Hippocampal formation (tissue), 2 donors: Measurements from ENCODE around the gene KIF22.
"Not testable (repeated sequence)": the region's sequence is repeated elsewhere in the genome, so short reads cannot be mapped to it uniquely, and the experiment has no call there.

Experiments
- DNase-seq, 2 donors: peaks; one replicate each; lab custom pipeline; 2025; lab: John Stamatoyannopoulos, UW

KIF22 gene

DNA sequence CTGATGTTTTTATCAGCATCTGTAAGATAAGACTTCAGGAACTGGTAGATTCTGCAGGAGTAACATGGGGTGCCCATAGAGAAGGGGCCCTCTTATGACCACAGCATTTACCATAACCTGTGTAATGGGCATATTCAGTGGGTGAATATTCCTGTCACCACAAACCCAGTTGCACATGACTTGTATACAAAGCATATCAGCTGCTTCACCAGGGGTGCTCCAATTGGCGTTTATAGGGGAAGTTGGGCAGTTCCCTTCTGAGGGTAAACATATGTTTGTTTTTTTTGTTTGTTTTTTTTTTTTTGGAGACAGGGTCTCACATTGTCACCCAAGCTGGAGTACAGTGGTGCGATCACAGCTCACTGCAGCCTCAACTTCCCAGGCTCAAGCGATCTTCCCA is 24.0 kb upstream of the KIF22 start:
- no peak for DNase-seq

DNA sequence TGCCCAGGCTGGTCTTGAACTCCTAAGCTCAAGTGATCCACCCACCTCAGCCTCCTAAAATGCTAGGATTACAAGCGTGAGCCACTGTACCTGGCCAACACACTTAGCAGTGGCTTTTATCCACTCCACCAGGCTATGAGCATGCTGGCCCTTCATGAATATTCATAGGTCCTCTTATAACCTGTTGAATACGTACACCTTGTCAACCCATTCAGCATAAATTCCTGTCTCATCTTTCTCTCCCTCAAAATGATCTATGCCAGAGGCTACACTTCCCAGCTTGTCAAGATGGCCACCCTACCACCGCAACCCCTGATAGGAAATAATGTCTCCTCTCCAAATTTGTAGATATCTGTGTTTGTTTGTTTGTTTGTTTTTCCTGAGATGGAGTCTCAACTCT is 23.5 kb upstream of the KIF22 start:
- no peak for DNase-seq

DNA sequence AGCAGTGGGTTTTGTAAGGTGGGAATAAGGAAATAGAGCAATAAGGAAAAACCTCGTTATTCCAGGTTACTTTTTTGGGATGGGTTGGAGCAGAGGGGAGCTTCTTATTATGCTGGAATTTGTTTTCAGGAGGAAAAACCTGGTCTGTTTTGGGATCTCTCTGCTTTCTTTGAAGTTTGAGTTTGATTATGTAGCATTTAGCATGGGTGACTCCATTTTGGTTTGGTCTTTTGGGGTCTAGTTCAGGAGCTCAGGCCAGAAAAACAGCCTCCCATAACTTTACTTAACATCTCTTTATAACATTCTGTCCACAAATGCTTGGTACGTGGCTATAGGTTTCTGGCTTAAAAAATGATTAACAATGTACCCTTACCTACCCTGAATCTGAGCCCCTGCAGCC is 21.0 kb upstream of the KIF22 start:
- DNase-seq = no peak

DNA sequence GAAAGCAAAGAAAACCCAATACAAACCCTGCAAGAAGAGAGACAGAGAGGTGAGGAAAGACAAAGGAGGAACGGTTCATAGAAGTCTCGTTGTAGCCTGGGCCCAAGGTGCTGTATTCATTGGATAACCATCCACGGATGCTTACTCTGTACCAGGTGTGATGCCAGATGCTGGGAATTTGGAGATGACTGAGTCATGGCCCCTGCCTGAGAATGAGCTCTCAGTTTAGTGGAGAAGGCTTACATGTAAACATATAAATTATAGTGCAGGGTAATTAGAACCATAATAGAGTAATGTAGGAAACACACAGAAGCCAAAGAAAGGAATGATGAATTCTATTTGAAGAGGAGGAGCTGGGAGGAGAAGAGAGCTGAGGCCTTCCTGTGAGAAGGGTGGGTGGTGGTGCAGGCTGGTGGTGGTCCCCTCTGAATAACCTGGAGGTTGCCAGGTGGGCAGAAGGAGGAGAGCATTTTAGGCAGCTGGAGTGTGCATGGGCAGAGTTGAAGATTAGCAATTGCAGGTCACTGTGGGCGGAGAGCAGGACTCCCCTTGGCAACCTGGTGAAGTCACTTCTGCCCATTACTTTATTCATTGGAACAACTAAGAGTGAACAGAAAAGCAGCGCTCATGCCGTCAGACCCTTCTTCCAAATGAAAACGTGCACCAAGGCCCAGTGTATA is 20.2 kb upstream of the KIF22 start:
- no peak for DNase-seq

DNA sequence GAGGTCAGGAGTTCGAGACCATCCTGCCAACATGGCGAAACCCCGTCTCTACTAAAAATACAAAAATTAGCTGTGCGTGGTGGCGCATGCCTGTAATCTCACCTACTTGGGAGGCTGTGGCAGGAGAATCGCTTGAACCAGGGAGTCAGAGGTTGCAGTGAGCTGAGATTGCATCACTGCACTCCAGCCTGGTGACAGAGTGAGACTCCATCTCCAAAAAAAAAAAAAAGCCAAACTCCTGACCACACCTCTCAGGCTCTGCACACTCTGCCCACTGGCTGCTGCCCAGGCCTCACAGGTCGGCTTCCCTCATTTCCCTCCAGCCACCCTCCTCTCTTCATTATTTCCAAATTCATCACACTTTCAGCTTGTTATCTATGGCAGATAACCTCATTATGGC is 18.2 kb upstream of the KIF22 start:
- DNase-seq = not testable (repeated sequence)

DNA sequence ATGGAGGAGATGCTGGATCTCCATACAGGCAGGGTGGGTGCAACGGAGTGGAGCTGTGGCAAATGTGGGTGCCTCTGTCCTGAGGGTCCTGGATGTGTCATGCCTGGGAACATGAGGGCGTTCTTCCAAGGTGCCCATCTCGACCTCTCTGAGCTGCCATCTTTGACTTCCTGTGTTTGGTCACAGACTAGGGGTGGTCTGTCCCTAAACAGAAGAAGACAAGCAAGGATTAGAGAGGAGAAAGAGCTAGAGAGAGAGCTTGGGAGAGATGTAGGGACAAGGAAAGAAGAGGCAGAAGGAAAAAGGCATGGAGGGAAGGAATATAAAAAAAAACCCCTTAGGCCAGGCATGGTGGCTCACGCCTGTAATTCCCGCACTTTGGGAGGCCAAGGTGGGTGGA is 15.8 kb upstream of the KIF22 start:
- no peak for DNase-seq

DNA sequence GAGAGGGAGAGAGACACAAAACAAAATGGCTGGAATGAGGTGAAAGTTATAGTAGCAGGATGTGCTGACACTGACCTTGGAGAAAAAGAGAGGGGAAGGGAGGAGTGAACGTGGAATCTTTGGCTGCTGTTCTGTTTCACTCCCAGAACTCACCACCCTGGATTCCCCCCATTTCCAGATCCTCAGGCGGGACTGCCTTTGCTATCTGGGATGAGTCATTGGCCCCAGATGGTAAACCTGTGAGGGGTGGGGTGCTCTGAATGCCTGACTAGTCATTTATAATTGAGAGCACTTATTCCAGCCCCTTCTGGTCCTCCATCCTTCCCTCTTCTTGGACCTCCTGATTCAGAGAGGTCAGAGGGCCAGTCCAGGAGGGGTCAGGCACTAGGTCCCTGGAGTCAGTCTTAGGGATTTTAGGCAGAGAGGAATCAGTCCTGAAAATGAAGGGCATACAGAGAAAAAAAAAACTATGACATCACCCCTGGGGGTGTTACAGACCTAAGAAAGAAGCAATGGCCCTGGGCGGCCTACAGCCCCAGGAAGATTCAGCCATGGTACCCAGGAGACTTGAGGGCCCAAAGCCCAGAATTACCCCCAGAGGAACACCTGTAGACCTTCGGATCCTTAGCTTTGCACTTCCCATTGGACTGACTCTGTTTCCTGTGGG is 14.7 kb upstream of the KIF22 start:
- DNase-seq = no peak

DNA sequence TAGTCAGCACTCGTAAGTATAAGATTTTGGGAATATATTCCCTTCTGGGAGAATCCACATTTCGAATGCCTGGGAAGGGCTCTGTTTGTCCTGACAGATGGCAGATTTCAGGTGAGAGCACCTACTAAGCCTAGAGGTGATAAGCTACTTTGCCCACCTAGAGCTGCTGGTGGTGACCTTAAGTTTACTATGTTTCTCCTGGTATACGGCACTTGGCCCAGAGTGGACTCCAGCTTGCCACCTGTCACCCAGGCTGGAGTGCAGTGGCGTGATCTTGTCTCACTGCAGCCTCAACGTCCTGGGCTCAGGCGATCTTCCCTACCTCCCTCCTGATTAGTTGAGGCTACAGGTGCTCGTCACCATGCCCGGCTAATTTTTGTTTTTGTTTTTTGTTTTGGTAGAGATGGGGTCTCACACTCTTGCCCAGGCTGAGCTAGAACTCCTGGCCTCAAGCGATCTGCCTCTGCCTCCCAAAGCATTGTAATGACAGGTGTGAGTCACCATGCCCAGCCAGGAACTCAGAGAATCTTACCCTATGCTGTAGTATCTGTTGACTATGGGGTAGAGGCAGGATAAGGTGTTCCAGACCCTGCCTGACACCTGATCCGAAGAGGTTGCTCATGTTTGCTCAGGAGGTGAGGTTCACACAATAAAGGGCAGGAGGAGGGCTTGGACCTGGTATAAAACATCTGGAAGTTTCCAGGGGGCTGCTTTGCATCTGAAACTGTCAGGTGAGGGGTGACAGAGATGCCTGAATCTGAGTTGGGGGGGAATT is 12.8 kb upstream of the KIF22 start, which contains the start of gene ZG16:
TSS of gene ZG16 (plus strand) at position 681 of the 775 bp plus-strand sequence. CDS start 1,011 bp downstream, outside the sequence.
- no peak for DNase-seq

DNA sequence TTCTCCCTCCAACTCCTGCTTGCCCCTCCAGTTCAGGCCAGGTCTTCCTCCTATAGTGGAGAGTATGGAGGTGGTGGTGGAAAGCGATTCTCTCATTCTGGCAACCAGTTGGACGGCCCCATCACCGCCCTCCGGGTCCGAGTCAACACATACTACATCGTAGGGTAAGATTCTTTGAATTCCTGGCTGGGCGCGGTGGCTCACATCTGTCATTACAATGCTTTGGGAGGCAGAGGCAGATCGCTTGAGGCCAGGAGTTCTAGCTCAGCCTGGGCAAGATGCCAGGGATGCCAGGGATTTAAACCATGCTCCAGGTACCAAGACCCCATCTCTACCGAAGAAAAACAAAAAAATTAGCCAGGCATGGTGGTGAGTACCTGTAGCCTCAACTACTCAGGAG is 11.1 kb upstream of the KIF22 start:
- no peak for DNase-seq

DNA sequence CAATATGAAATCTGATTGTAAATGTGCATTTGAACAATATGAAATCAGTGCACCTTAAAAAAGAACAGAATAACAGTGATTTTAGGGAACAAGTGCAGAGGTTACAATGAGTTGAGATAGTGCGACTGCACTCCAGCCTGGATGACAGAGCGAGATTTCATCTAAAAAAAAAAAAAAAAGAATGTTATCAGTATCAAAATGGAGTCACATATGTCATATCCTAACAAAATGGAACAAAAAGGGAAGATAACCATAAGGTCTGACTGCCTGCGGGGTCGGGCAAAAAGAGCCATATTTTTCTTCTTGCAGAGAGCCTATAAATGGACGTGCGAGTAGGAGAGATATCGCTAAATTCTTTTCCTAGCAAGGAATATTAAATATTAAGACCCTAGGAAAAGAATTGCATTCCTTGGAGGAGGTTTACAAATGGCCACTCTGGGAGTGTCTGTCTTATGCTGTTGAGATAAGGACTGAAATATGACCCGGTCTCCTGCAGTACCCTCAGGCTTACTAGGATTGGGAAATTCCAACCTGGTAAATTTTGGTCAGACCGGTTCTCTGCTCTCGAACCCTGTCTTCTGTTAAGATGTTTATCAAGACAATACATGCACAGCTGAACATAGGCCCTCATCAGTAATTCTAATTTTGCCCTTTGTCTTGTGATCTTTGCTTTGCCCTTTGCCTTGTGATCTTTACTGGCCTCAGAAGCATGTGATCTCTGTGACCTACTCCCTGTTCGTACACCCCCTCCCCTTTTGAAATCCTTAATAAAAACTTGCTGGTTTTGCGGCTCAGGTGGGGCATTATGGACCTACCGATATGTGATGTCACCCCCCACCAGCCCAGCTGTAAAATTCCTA is 7.2 kb upstream of the KIF22 start:
- not testable (repeated sequence) for DNase-seq

DNA sequence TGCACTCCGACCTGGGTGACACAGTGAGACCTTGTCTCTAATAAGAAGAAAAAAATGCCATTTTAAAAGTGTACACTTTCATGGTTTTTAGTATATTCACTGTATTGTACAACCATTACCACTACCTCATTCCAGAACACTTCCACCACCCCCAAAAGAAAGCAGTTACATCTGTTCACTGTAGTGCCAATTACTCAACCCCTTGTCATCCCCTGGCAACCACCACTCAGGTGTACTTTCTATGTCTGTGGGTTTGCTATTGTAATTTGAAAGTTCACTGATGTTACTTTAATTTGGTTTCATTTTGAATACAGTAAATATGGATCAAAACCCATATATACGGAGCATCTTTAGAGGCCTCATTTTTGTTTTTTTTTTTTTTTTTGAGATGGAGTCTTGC is 6.4 kb upstream of the KIF22 start:
- no peak for DNase-seq

DNA sequence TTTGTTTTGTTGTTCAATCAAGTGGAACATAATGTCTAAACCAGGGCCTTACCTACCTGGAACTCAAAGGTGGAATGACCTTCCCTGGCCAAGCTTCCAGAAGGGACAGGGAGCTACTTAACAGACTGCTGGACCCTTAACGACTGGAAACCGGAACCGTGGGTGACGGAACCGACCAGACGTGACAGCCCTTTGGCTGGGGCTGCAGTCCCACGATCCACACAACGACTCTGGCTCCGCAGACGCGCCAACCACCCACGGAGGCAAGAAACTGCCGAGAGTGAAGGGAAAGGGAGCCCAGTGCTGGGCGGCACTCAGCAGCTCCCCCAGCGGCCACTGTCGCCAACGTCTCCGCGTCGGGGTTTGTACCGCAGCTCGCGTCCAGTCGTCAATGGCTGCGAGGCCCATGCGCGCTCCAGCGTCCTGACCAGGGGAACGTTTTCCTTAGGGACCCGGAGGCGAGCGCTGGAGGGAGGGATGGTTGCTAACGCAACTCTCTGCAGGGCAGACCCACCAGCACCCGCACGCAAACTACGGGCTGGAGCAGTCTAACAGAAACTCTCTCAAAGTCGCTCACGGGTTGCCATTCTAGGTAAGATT is 5.5 kb upstream of the KIF22 start:
- DNase-seq = peak in 1 of 2 donors; percentile 39

DNA sequence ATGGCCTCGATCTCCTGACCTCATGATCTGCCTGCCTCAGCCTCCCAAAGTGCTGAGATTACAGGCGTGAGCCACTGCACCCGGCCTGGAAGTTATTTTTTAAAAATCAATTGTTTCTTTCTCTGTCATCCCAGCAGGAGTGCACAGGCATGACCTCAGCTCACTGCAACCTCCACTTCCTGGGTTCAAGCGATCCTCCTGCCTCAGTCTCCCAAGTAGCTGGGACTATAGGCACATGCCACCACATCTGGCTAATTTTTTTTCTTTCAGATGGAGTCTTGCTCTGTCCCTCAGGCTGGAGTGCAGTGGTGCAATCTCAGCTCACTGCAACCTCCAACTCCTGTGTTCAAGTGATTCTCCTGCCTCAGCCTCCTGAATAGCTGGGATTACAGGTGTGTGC is 3.4 kb upstream of the KIF22 start:
- DNase-seq = not testable (repeated sequence)

DNA sequence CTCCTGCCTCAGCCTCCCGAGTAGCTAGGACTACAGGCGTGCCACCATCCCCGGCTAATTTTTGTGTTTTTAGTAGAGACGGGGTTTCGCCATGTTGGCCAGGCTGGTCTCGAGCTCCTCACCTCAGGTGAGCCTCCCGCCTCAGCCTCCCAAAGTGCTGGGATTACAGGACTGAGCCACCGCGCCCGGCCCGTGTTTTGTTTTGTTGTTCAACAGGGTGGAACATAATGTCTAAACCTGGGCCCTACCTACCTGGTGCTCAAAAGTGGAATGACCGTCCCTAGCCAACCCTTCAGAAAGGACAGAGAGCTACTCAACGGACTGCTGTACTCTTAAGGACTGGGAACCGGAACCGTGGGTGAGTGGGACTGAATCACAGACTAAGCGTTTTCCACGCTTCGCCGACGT is 772 bp upstream of the KIF22 start:
- DNase-seq = no peak

DNA sequence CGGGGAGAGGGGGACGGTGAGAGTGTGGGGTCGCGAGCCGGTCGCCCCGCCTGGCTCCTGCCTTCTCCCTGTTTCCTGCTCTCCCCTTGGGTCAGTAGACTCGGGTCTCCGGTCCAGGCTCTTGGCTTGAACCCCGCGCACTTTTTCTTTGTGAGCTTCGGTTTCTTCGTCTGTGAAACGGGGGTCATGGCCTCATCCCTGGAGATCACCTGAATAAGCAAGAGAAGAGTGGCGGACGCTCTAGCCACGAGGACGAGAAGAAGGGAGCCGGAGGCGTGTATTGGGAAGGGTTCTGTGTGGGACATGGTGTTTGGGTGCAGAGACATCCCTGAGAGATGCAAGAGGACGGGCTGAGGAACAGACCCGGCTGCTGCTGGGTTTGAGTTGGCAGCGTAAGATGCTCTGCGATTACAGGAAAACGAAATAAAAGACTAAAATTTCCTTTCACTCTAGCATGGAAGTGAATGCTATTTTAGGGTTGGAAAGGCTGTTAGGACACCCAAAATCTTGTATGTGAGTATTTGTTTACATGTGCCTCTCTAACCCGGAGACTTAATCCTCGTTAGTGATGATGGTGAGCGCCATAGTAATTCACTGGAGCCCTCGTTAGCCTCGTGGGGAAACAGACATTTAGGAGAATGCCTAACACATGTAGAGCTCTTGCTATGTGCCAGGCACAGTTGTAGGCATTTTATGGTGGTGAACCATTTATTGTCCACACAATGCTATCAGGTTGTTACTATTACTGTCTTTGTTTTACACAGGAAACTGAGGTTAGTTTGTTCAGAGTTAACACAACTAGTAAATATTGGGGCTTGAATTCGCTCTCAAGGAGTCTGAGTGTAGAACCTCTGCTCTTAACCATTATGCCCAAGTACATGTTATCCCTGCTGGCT is 646 bp downstream of the KIF22 start:
- no peak for DNase-seq

DNA sequence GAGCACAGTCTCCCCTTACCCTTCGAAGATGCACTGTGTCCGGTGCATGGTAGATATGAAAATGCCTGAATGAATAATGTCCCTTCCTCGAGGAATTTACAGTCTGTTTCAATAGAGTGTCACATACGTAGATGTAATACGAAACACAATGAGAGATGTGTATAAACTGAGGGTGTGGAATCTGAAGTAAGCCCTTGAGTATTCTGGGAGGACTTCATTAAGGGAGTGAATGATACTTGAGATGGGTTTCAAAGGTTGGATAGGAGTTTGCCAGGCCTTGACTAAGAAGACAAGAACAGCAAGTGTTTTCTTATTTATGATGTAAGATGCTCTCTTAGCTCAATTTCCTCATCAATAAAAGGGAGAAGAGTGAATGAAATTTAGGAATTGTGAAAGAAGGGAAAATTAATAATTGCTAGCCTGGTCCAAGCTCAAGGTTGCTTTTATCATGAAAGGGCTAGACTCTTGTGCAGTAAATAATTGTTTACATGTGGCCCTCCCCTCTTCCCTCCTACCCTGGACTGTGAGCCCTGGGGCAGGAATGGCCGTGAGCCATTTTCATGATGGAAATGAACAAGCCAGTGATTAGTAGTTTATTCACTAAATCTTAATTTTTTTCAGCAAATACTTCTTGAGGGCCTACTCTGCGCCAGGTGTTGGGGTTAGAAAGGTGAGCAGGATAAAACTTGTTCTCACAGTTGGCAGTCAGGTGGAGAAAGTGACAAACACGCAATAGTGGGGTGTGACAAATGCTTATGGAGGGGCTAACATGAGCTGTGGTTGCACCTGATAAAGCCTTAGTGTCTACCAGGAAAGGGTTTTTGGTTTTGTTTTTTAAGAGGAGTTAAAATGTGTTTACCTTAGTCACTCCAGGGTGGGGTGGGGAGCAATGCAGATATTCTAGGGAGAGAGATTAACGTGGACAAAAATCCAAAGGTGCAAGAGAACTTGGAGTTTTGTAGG is 1.6 kb downstream of the KIF22 start:
- DNase-seq = no peak

DNA sequence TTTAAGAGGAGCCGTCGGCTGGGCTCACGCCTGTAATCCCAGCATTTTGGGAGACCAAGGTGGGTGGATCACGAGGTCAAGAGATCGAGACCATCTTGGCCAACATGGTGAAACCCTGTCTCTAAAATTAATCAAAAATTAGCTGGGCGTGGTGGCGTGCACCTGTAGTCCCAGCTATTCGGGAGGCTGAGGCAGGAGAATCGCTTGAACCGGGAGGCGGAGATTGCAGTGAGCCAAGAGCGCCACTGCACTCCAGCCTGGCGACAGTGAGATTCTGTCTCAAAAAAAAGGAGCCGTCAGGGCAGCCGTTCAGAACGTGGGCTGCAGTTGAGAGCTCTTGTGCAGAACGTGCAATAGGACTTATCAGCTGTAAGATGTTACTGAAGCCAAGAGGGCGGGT is 2.6 kb downstream of the KIF22 start:
- DNase-seq = not testable (repeated sequence)

DNA sequence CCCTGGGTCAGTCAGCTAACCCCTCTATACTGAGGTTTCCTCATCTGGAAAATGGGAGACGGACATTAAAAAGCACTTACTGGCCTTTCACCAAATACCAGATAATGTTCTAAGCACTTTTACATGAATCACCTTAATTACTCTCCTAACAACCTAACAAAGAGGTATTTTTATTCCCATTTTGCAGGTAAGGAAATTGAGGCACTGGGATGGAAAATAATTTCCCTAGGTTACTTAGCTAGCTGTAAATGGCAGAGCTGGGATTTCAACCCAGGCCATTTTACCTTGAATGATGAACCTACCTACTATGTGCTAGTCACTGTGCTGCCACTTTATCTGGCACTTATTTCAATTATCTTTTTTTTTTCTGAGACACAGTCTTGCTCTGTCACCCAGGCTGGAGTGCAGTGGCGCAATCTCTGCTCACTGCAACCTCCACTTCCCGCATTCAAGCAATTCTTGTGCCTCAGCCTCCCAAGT is 3.7 kb downstream of the KIF22 start:
- DNase-seq = no peak

DNA sequence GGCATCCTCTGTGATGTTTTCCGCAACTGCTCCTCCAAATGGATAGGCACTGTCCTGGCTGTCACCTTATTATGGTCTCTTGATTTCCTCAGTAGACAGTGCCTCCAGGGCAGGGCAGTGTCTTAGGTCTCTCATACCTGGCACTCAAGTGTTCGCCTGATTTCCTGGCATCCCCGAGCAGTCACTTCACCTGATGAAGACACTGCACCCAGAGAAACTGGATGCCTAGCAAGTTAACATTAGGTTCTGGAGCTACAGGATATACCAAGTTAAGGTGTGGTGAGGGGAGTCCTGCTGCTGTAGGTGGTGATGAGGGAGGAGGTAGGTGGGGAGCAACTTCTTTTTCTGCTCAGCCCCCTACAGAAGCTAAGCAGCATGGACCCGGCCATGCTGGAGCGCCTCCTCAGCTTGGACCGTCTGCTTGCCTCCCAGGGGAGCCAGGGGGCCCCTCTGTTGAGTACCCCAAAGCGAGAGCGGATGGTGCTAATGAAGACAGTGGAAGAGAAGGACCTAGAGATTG is 11.9 kb downstream of the KIF22 start:
- no peak for DNase-seq
